Measurements from ENCODE around the gene SMARCD1. TPM values are rescaled to one million over a fixed set of nuclear protein-coding genes. Genes with fewer than 3 reads are reported as not detected.

Gene SMARCD1
- total RNA-seq, 1 donor from 2014 or later: 44.0 TPM

DNA sequence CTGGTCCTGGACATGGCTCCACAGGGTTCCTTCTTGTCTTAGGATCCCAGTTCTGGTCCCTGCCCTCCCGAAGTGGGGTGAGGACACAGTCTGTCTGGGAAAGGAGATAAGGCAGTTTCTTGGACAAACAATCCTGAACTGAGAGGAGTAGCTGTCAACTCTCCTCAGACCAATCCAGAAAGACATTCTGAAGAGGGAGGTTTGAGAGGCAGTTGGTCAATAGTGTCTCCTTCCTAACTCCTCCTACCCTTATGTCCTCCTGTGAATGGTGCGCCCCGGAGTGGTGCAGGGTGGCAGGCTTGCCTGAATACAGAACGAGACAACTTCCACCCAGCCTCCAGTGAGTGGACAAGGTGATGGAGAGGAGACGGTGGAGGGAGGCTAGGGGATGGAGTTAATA is 43.2 kb upstream of the SMARCD1 start:
- DNase-seq (peak; percentile 58), ATAC-seq (peak; percentile 25)
- TF ChIP-seq, protein P1, sequence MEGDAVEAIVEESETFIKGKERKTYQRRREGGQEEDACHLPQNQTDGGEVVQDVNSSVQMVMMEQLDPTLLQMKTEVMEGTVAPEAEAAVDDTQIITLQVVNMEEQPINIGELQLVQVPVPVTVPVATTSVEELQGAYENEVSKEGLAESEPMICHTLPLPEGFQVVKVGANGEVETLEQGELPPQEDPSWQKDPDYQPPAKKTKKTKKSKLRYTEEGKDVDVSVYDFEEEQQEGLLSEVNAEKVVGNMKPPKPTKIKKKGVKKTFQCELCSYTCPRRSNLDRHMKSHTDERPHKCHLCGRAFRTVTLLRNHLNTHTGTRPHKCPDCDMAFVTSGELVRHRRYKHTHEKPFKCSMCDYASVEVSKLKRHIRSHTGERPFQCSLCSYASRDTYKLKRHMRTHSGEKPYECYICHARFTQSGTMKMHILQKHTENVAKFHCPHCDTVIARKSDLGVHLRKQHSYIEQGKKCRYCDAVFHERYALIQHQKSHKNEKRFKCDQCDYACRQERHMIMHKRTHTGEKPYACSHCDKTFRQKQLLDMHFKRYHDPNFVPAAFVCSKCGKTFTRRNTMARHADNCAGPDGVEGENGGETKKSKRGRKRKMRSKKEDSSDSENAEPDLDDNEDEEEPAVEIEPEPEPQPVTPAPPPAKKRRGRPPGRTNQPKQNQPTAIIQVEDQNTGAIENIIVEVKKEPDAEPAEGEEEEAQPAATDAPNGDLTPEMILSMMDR (IDR thresholded peaks at IDR 0.05): no peak
- H3K27me3 ChIP-seq: no peaks in the 10 kb centered on the region
- no peak overlapping the region for H3K4me3 ChIP-seq
- H3K27ac ChIP-seq: no peak overlapping the region
- intact Hi-C loops (cut with DNase I): no loop called here
- no peaks in the 10 kb centered on the region for H3K4me1 ChIP-seq
- H3K36me3 ChIP-seq: no peaks in the 10 kb centered on the region
- H3K9me3 ChIP-seq: no peaks in the 10 kb centered on the region

DNA sequence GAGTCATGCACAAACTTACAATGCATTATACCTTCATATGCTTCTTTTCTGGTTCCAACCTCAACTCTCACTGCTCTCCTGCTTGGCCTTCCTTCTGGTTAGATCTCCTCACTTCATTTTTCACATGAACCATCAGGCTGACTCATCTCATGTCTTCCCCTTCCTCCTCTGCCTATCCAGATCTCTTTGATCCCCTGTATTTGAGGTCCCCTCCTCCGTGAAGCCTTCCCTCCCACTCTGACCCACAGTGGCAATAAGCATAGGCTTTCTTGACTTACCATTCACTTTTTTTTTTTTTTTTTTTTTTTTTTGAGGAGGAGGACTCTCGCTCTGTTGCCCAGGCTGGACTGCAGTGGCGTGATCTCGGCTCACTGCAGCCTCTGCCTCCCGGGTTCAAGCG is 42.4 kb upstream of the SMARCD1 start:
- H3K36me3 ChIP-seq: no peaks in the 10 kb centered on the region
- no peaks in the 10 kb centered on the region for H3K27me3 ChIP-seq
- no peak overlapping the region for H3K4me3 ChIP-seq
- DNase-seq (no peak), ATAC-seq (no peak)
- H3K27ac ChIP-seq: no peak overlapping the region
- no peaks in the 10 kb centered on the region for H3K9me3 ChIP-seq
- intact Hi-C loops (cut with DNase I): no loop called here
- no peaks in the 10 kb centered on the region for H3K4me1 ChIP-seq
- TF ChIP-seq, protein P1 (IDR thresholded peaks at IDR 0.05): no peak

DNA sequence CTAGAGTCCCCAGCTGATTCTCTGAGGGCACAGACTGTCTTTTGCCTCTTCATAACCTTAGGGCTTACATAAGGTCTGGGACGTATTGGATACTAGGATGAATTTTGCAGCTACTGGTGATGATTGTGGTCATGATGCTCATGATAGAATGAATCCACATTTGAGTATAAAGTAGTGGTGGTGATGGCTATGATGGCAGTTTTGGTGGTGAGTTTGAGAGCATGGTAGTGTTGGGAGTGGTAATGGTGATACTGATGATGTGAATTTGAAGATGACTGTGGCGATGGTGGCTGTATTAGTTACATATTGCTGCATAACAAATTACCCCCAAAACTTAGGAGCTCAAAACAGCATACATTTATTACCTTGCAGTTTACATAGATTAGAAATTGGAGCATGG is 41.8 kb upstream of the SMARCD1 start:
- no peaks in the 10 kb centered on the region for H3K9me3 ChIP-seq
- H3K4me1 ChIP-seq: no peaks in the 10 kb centered on the region
- no peak for ATAC-seq
- TF ChIP-seq, protein P1 (IDR thresholded peaks at IDR 0.05): no peak
- H3K36me3 ChIP-seq: no peaks in the 10 kb centered on the region
- no peaks in the 10 kb centered on the region for H3K27me3 ChIP-seq
- no peak for DNase-seq
- no peak overlapping the region for H3K4me3 ChIP-seq
- intact Hi-C loops (cut with DNase I): no loop called here
- no peak overlapping the region for H3K27ac ChIP-seq

DNA sequence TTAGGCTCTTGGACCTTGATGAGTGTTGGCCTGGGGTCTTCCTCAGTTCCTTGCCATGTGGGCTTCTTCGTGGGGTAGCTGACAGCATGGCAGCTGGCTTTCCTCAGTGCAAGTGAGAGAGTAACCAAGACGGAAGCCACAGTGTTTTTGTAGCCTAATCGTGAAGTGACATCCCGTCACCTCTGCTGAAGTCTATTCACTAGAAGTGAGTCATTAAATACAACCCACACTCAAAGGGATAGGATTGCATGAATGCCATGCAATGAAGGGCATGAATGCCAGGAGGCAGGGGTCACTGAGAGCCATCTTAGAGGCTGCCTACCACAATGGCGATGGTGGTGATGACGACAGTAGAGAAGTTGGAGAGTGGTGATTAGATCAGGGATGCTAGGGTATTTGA is 41.3 kb upstream of the SMARCD1 start:
- DNase-seq: no peak
- TF ChIP-seq, protein P1 (IDR thresholded peaks at IDR 0.05): no peak

DNA sequence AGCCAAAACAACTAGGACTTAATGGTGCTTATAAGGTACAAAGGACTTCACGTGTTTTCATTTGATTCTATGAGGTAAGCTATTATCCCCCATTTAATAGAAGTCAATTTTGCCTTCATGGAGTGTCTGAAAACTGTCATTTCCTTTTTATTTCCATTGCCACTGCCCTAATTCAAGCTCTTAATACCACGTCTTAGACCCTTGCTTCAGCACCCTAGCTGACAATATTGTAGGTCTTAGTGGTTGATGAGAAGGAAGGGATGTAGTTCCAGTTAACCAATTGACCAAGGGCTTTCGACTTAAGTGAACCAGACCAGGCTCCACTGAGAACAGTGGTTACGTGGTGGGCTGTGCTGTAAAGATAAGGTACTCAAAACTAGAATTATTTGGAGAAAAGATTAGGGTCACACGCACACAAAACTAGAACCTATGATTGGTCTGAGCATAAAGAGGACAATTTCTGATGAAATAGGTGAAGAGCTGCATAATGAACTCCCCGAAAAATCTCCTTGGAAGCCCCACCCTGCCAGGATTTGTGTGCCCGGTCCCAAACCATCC is 37.4 kb upstream of the SMARCD1 start:
- DNase-seq (no peak), ATAC-seq (no peak)
- no peaks in the 10 kb centered on the region for H3K27me3 ChIP-seq
- no peak overlapping the region for H3K4me3 ChIP-seq
- H3K27ac ChIP-seq: no peak overlapping the region
- intact Hi-C loops (cut with DNase I): no loop called here
- H3K9me3 ChIP-seq: no peaks in the 10 kb centered on the region
- TF ChIP-seq, protein P1 (IDR thresholded peaks at IDR 0.05): no peak
- H3K4me1 ChIP-seq: peaks cover 6% of the 10 kb centered on the region
- H3K36me3 ChIP-seq: no peaks in the 10 kb centered on the region

More for the DNA sequence above, 41.3 kb upstream of the SMARCD1 start:
- no peaks in the 10 kb centered on the region for H3K9me3 ChIP-seq
- no peaks in the 10 kb centered on the region for H3K36me3 ChIP-seq
- no peak overlapping the region for H3K27ac ChIP-seq
- H3K4me1 ChIP-seq: no peaks in the 10 kb centered on the region
- intact Hi-C loops (cut with DNase I): no loop called here
- no peak overlapping the region for H3K4me3 ChIP-seq
- no peaks in the 10 kb centered on the region for H3K27me3 ChIP-seq
- ATAC-seq: no peak
